ENCODE results near the gene PTPRO. TPM values are rescaled to one million over a fixed set of nuclear protein-coding genes. Genes with fewer than 3 reads are reported as not detected.

PTPRO gene
- total and polyA plus RNA-seq, 4 donors = 2.6 to 11.7 (median 3.4) TPM

- H3K36me3 ChIP-seq (ENCODE audit: control insufficient read depth in 4 of 4, insufficient read depth in 4 of 4, low read length in 4 of 4) = no peaks in the 10 kb centered on the region
- no peak overlapping the region for H3K27ac ChIP-seq (ENCODE audit: low read depth in 1 of 2, low read length in 1 of 2)
- WGBS, 2 donors = 27 to 63% methylated on average over 1 of the region's 1 CpG
- H3K4me1 ChIP-seq (ENCODE audit: control insufficient read depth in 5 of 5, insufficient read depth in 5 of 5, low read length in 5 of 5) = no peaks in the 10 kb centered on the region
- no peak for ATAC-seq (ENCODE audit: insufficient read depth, low FRiP score)
- DNase-seq = no peak
- no peak overlapping the region for H3K9ac ChIP-seq (ENCODE audit: insufficient read depth in 1 of 2, low read length in 2 of 2)
- TF ChIP-seq CTCF (IDR thresholded peaks at IDR 0.05; ENCODE audit: control extremely low read depth, extremely low read depth) = no peak
- H3K4me3 ChIP-seq = no peak overlapping the region
- H3K9me3 ChIP-seq (ENCODE audit: control insufficient read depth in 4 of 4, insufficient read depth in 3 of 4, low read length in 3 of 4) = no peaks in the 10 kb centered on the region
- no peaks in the 10 kb centered on the region for H3K27me3 ChIP-seq (ENCODE audit: control insufficient read depth in 3 of 3, insufficient read depth in 3 of 3, low read length in 2 of 3)
These were observed 33.1 kb upstream of the PTPRO start for GRCh38 chr12:15289192-15289591.

- Histone ChIP-seq H3K36me3 (ENCODE audit: control insufficient read depth in 4 of 4, insufficient read depth in 4 of 4, low read length in 4 of 4) (no peaks in the 10 kb centered on the region), H3K27ac (ENCODE audit: low read depth in 1 of 2, low read length in 1 of 2) (no peak overlapping the region), H3K4me1 (ENCODE audit: control insufficient read depth in 5 of 5, insufficient read depth in 5 of 5, low read length in 5 of 5) (no peaks in the 10 kb centered on the region), H3K4me3 (no peak overlapping the region), H3K9me3 (ENCODE audit: control insufficient read depth in 4 of 4, insufficient read depth in 3 of 4, low read length in 3 of 4) (no peaks in the 10 kb centered on the region), H3K9ac (ENCODE audit: insufficient read depth in 1 of 2, low read length in 2 of 2) (no peak overlapping the region), H3K27me3 (ENCODE audit: control insufficient read depth in 3 of 3, insufficient read depth in 3 of 3, low read length in 2 of 3) (no peaks in the 10 kb centered on the region)
- 88 to 89% methylated on average over 3 of the region's 3 CpGs for WGBS, 2 donors
- ATAC-seq (ENCODE audit: insufficient read depth, low FRiP score) (no peak), DNase-seq (no peak)
- TF ChIP-seq CTCF (IDR thresholded peaks at IDR 0.05; ENCODE audit: control extremely low read depth, extremely low read depth) = no peak
These were observed 28.6 kb upstream of the PTPRO start for GRCh38 chr12:15293731-15294130.

DNA sequence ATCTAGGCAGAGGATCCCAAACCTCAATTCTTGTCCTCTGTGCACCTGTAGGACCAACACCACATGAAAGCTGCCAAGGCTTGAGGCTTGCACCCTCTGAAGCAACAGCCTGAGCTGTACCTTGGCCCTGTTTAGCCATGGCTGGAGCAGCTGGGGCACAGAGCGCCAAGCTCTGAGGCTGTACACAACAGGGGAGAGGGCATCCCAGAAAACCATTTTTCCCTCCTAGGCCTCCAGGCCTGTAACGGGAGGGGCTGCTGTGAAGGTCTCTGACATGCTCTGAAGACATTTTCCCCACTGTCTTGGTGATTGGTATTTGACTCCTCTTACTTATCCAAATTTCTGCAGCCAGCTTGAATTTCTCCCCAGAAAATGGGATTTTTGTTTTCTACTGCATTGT is 22.4 kb upstream of the PTPRO start:
- H3K4me3 ChIP-seq = no peak overlapping the region
- H3K4me1 ChIP-seq (ENCODE audit: control insufficient read depth in 5 of 5, insufficient read depth in 5 of 5, low read length in 5 of 5) = no peaks in the 10 kb centered on the region
- no peak for DNase-seq
- WGBS, 2 donors = 90 to 93% methylated on average over 2 of the region's 2 CpGs
- no peaks in the 10 kb centered on the region for H3K27me3 ChIP-seq (ENCODE audit: control insufficient read depth in 3 of 3, insufficient read depth in 3 of 3, low read length in 2 of 3)
- H3K9me3 ChIP-seq (ENCODE audit: control insufficient read depth in 4 of 4, insufficient read depth in 3 of 4, low read length in 3 of 4) = peaks cover 0 to 7% (median 2%) of the 10 kb centered on the region in 4 donors
- no peak overlapping the region for H3K9ac ChIP-seq (ENCODE audit: insufficient read depth in 1 of 2, low read length in 2 of 2)
- TF ChIP-seq CTCF (IDR thresholded peaks at IDR 0.05; ENCODE audit: control extremely low read depth, extremely low read depth) = no peak
- H3K27ac ChIP-seq (ENCODE audit: low read depth in 1 of 2, low read length in 1 of 2) = no peak overlapping the region
- no peak for ATAC-seq (ENCODE audit: insufficient read depth, low FRiP score)
- H3K36me3 ChIP-seq (ENCODE audit: control insufficient read depth in 4 of 4, insufficient read depth in 4 of 4, low read length in 4 of 4) = no peaks in the 10 kb centered on the region

GRCh38 chr12:15304296-15304695 is 18.0 kb upstream of the PTPRO start:
- H3K36me3 ChIP-seq (ENCODE audit: control insufficient read depth in 4 of 4, insufficient read depth in 4 of 4, low read length in 4 of 4) = no peaks in the 10 kb centered on the region
- H3K9ac ChIP-seq (ENCODE audit: insufficient read depth in 1 of 2, low read length in 2 of 2) = no peak overlapping the region
- no peak overlapping the region for H3K27ac ChIP-seq (ENCODE audit: low read depth in 1 of 2, low read length in 1 of 2)
- no peaks in the 10 kb centered on the region for H3K4me1 ChIP-seq (ENCODE audit: control insufficient read depth in 5 of 5, insufficient read depth in 5 of 5, low read length in 5 of 5)
- peaks cover 0 to 9% (median 2%) of the 10 kb centered on the region in 4 donors for H3K9me3 ChIP-seq (ENCODE audit: control insufficient read depth in 4 of 4, insufficient read depth in 3 of 4, low read length in 3 of 4)
- ATAC-seq (ENCODE audit: insufficient read depth, low FRiP score) (no peak), DNase-seq (no peak)
- no peak for TF ChIP-seq CTCF (IDR thresholded peaks at IDR 0.05; ENCODE audit: control extremely low read depth, extremely low read depth)
- 95 to 100% methylated on average over 2 of the region's 2 CpGs for WGBS, 2 donors
- H3K4me3 ChIP-seq = no peak overlapping the region
- H3K27me3 ChIP-seq (ENCODE audit: control insufficient read depth in 3 of 3, insufficient read depth in 3 of 3, low read length in 2 of 3) = no peaks in the 10 kb centered on the region
